Neuronal stem cell (in vitro differentiated cells): ENCODE data around the gene HAS3.
"Not testable (repeated sequence)": the region's sequence is repeated elsewhere in the genome, so short reads cannot be mapped to it uniquely, and the experiment has no call there.

Experiments used
- DNase-seq: peaks from one replicate; pipeline ENCODE4 v3.0.0-alpha.2; 2013; ENCODE audit warnings: low spot score
- H2AFZ ChIP-seq: one replicate; pipeline ENCODE4 v1.6.1; 2013; ENCODE audit warnings: mild to moderate bottlenecking, low read length, inconsistent platforms
- H2AK5ac ChIP-seq: 2 replicates; pipeline ENCODE4 v1.6.1; 2013; ENCODE audit warnings: low read depth, mild to moderate bottlenecking, inconsistent platforms, low read length, moderate library complexity, mixed read lengths
- H2BK120ac ChIP-seq: 2 replicates; pipeline ENCODE4 v1.6.1; 2013; ENCODE audit warnings: low read depth, mild to moderate bottlenecking, inconsistent platforms, low read length, moderate library complexity, mixed read lengths
- H2BK12ac ChIP-seq: one replicate; pipeline ENCODE4 v1.6.1; 2013; ENCODE audit warnings: low read length, inconsistent platforms
- H2BK15ac ChIP-seq: 2 replicates; pipeline ENCODE4 v1.6.1; 2013; ENCODE audit warnings: mild to moderate bottlenecking, low read length, inconsistent platforms, mixed read lengths
- H2BK5ac ChIP-seq: one replicate; pipeline ENCODE4 v1.6.1; 2013; ENCODE audit warnings: inconsistent platforms, mild to moderate bottlenecking, low read length, moderate library complexity
- H3K14ac ChIP-seq: one replicate; pipeline ENCODE4 v1.6.1; 2013; ENCODE audit warnings: low read length, inconsistent platforms
- H3K18ac ChIP-seq: 2 replicates; pipeline ENCODE4 v1.6.1; 2013; ENCODE audit warnings: low read length, inconsistent platforms
- H3K23ac ChIP-seq: 2 replicates; pipeline ENCODE4 v1.6.1; 2013; ENCODE audit warnings: low read depth, mild to moderate bottlenecking, mixed read lengths, low read length, inconsistent platforms; ENCODE audit not compliant: poor library complexity
- H3K27ac ChIP-seq: replicated peaks from 3 replicates; pipeline ENCODE4 v1.5.1; 2013; ENCODE audit warnings: low read length, inconsistent platforms
- H3K27me3 ChIP-seq, 3 experiments: 2 replicates each; pipeline ENCODE4 v1.6.1; 2013; ENCODE audit warnings: low read length in 3 of 3, mild to moderate bottlenecking in 2 of 3, inconsistent platforms in 1 of 3, low read depth in 1 of 3, mixed read lengths in 1 of 3, moderate library complexity in 1 of 3; ENCODE audit not compliant: control insufficient read depth in 3 of 3, insufficient read depth in 3 of 3
- H3K36me3 ChIP-seq, 2 donors: replicated peaks in 1 of 2; 2 replicates each; pipeline ENCODE4 v1.6.1; 2013; ENCODE audit warnings: low read length in 2 of 2; ENCODE audit not compliant: control insufficient read depth in 2 of 2, insufficient read depth in 2 of 2
- H3K4ac ChIP-seq: 2 replicates; pipeline ENCODE4 v1.6.1; 2013; ENCODE audit warnings: inconsistent platforms, mild to moderate bottlenecking, low read length, moderate library complexity
- H3K4me1 ChIP-seq, 2 donors: 1 replicate in 1 of 2; 2 replicates in 1 of 2; pipeline ENCODE4 v1.6.1; 2013; ENCODE audit warnings: low read length in 2 of 2, low read depth in 1 of 2; ENCODE audit not compliant: control insufficient read depth in 2 of 2, insufficient read depth in 1 of 2
- H3K4me2 ChIP-seq: one replicate; pipeline ENCODE4 v1.6.1; 2013; ENCODE audit warnings: mild to moderate bottlenecking, low read length, inconsistent platforms; ENCODE audit not compliant: insufficient read depth, poor library complexity, severe bottlenecking
- H3K4me3 ChIP-seq, 2 donors: 2 replicates each; pipeline ENCODE4 v1.5.1; 2013; ENCODE audit warnings: low read length in 2 of 2, mild to moderate bottlenecking in 2 of 2, inconsistent platforms in 1 of 2, moderate library complexity in 1 of 2
- H3K79me1 ChIP-seq: one replicate; pipeline ENCODE4 v1.6.1; 2013; ENCODE audit warnings: low read depth, mild to moderate bottlenecking, inconsistent platforms, low read length, moderate library complexity
- H3K9ac ChIP-seq: one replicate; pipeline ENCODE4 v1.6.1; 2013; ENCODE audit warnings: mild to moderate bottlenecking, low read depth, low read length, inconsistent platforms; ENCODE audit not compliant: poor library complexity
- H3K9me3 ChIP-seq, 2 donors: replicated peaks in 1 of 2; 2 replicates each; pipeline versions ENCODE3 to v1.6.1; 2013; ENCODE audit warnings: low read length in 2 of 2, mild to moderate bottlenecking in 2 of 2, inconsistent platforms in 1 of 2, low read depth in 1 of 2, mixed read lengths in 1 of 2, moderate library complexity in 1 of 2; ENCODE audit not compliant: control insufficient read depth in 2 of 2, insufficient read depth in 1 of 2
- H4K8ac ChIP-seq: one replicate; pipeline ENCODE4 v1.6.1; 2013; ENCODE audit warnings: low read depth, mild to moderate bottlenecking, inconsistent platforms, low read length, moderate library complexity
- H4K91ac ChIP-seq: one replicate; pipeline ENCODE4 v1.6.1; 2013; ENCODE audit warnings: low read length, low read depth, mild to moderate bottlenecking, inconsistent platforms; ENCODE audit not compliant: poor library complexity
- WGBS, 2 donors: extraction: QIAGEN DNeasy Blood & Tissue Kit; methylation state at CpG; one replicate each; pipeline ENCODE4 v1.1.7; 2013; ENCODE audit warnings: missing lambda C conversion rate in 2 of 2, mixed read lengths in 1 of 2; ENCODE audit not compliant: insufficient read length in 2 of 2, insufficient replicate concordance in 1 of 2; ENCODE audit errors: extremely low coverage in 2 of 2; 5-methylcytosine and 5-hydroxymethylcytosine counted together

HAS3 gene

DNA sequence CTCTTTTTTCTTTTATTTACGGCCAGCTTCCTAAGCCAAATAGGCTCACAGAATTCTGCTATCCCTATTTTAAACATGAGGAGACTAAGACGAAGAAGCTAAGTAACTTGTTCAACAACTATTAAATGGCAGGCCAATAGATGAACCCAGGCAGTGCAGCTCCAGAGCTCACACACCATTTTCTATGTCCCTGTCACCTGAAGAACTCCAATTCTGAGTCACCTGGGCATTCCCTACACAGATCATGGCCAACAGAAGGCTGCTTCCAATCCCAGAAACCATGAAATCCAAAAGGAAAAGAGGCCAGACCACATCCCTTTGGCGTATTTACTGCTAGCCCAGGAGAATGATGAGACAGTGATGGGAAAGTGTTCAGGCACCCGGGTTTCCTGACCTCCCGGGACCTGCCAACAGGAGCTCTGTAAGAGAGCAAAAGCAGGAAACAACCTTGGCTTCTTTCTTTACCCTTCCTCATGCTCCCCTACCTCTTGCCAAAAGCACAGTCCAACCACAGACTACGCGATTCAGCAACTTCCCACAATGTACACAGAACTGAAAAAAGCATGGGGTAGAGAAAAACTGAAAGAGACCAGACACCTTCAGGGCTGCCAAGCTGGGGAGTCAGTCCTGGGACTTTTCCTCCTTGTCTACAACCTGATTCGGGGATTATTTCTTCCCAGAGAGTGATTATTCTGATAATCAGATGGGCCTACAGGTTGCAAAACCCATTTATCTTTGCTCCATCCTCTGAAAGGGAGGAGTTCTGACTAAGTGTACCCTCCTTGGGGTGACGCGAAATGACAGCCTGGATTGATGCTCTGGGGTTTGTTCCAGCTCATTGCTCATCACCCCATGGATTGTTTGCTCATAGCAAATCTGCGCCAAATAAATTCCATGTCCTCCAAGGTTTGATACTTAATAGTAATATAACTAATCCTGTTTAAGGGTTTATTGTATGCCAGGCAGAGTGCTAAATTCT is 47.8 kb upstream of the HAS3 start:
- H3K18ac ChIP-seq: no peak overlapping the region
- no peaks in the 10 kb centered on the region for H3K79me1 ChIP-seq
- WGBS, 2 donors: no CpG with 5 or more reads among the region's 11 CpGs
- no peak overlapping the region for H3K4me3 ChIP-seq
- H3K23ac ChIP-seq: no peak overlapping the region
- H3K14ac ChIP-seq: no peak overlapping the region
- no peak overlapping the region for H4K91ac ChIP-seq
- H3K36me3 ChIP-seq: no peaks in the 10 kb centered on the region
- no peak overlapping the region for H3K4me2 ChIP-seq
- no peak overlapping the region for H3K9ac ChIP-seq
- no peak overlapping the region for H2BK12ac ChIP-seq
- H2AFZ ChIP-seq: no peak overlapping the region
- no peaks in the 10 kb centered on the region for H3K9me3 ChIP-seq
- no peak overlapping the region for H3K4ac ChIP-seq
- no peak overlapping the region for H2BK120ac ChIP-seq
- DNase-seq: no peak
- no peak overlapping the region for H2AK5ac ChIP-seq
- no peak overlapping the region for H3K27ac ChIP-seq
- no peaks in the 10 kb centered on the region for H3K27me3 ChIP-seq
- H2BK5ac ChIP-seq: no peak overlapping the region
- no peaks in the 10 kb centered on the region for H3K4me1 ChIP-seq
- no peak overlapping the region for H2BK15ac ChIP-seq
- no peak overlapping the region for H4K8ac ChIP-seq

DNA sequence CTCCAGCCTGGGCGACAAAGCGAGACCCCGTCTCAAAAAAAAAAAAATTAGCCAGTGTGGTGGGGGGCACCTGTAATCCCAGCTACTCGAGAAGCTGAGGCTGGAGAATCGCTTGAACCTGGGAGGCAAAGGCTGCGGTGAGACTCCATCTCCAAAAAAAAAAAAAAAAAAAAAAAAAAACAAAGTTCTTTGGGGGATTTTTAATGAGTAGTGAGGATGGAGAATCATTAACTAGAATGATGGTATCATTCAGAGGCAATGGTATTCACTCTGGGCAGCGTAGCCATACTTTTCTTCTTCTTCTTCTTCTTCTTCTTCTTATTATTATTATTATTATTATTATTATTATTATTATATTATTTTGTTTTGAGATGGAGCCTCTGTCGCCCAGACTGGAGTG is 42.0 kb upstream of the HAS3 start:
- not testable (repeated sequence) for H3K18ac ChIP-seq, H2AFZ ChIP-seq, H2BK5ac ChIP-seq, H4K91ac ChIP-seq, H3K9me3 ChIP-seq, H2AK5ac ChIP-seq, H3K4ac ChIP-seq, H3K27me3 ChIP-seq, DNase-seq, H3K9ac ChIP-seq, H2BK12ac ChIP-seq, H3K14ac ChIP-seq, H2BK15ac ChIP-seq, H3K4me3 ChIP-seq, H2BK120ac ChIP-seq, H4K8ac ChIP-seq, H3K4me2 ChIP-seq, H3K79me1 ChIP-seq, H3K36me3 ChIP-seq, H3K23ac ChIP-seq, H3K27ac ChIP-seq
- WGBS, 2 donors: no CpG with 5 or more reads among the region's 8 CpGs
- peaks cover 18 to 19% of the 10 kb centered on the region in 2 donors for H3K4me1 ChIP-seq

DNA sequence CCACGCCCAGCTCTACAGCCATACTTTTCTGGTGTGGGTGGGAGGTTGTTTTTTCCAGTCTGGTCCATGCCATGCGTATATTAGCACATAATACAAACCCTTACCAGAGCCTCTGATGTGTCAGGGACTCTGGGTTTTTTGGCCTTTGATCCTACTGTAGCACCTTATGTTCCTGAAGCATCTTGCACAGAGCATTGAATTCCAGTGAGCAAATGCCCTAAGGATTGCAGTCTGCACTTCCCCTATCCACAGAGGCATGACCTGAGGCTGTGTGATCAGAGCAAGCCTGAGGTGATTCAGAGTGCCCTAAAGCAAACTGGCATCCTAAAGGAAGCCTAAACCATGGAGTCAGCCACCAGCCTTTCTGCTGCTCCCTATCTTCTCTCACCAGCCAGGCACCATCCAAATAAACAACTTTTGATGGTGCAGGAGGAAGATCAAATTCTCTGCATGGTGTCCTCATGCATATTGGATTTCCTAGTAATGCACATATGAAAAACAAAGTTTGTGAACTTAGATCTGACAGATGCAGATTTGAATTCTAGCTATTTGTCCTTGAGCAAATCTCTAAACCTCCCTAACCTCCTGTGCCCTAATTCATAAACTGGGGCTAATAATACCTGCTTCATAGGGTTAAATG is 41.2 kb upstream of the HAS3 start:
- H2BK120ac ChIP-seq: no peak overlapping the region
- no peak overlapping the region for H3K18ac ChIP-seq
- no peak overlapping the region for H3K4ac ChIP-seq
- H3K79me1 ChIP-seq: no peaks in the 10 kb centered on the region
- H2AK5ac ChIP-seq: no peak overlapping the region
- H3K36me3 ChIP-seq: no peaks in the 10 kb centered on the region
- H3K4me2 ChIP-seq: no peak overlapping the region
- no peaks in the 10 kb centered on the region for H3K27me3 ChIP-seq
- H3K4me1 ChIP-seq: peaks cover 18 to 19% of the 10 kb centered on the region in 2 donors
- WGBS, 2 donors: no CpG with 5 or more reads among the region's 2 CpGs
- H4K8ac ChIP-seq: no peak overlapping the region
- no peak overlapping the region for H2BK5ac ChIP-seq
- H3K4me3 ChIP-seq: no peak overlapping the region
- H3K14ac ChIP-seq: no peak overlapping the region
- DNase-seq: no peak
- no peak overlapping the region for H2BK15ac ChIP-seq
- H4K91ac ChIP-seq: no peak overlapping the region
- H2AFZ ChIP-seq: peak overlapping the region; percentile 67
- H2BK12ac ChIP-seq: no peak overlapping the region
- no peak overlapping the region for H3K27ac ChIP-seq
- no peaks in the 10 kb centered on the region for H3K9me3 ChIP-seq
- no peak overlapping the region for H3K23ac ChIP-seq
- H3K9ac ChIP-seq: no peak overlapping the region

DNA sequence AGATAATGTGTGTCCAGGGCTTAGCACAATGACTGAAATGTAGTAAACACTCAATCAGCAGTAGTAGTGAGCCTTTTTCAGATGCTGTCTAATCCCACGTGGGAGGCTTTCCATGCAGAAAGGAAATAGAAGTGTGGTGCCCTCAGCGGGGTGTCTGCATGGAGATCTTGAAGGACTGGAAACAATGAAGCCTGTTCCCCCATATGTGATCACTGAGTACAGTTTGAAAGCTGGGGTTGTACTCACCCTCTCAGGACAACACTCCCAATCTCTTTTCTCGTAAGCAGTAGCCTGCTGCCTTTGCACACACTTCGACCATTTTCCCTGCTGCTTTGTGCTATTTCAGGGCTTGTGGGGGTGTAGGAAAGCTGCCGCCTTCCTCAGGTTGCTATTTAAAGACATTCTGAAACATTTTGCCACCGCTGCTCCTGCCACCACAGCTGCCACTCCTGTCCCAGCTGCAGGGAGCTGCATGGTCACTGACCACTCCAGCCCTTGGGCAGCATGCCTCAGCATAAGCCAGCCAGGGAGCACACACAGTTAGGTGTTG is 40.6 kb upstream of the HAS3 start:
- H3K23ac ChIP-seq: no peak overlapping the region
- H4K8ac ChIP-seq: no peak overlapping the region
- H2BK15ac ChIP-seq: no peak overlapping the region
- H3K9me3 ChIP-seq: no peaks in the 10 kb centered on the region
- DNase-seq: no peak
- no peak overlapping the region for H2BK12ac ChIP-seq
- no peak overlapping the region for H2AK5ac ChIP-seq
- no peaks in the 10 kb centered on the region for H3K79me1 ChIP-seq
- H3K4me2 ChIP-seq: no peak overlapping the region
- H3K36me3 ChIP-seq: no peaks in the 10 kb centered on the region
- H3K4me3 ChIP-seq: no peak overlapping the region
- no peak overlapping the region for H4K91ac ChIP-seq
- H2BK5ac ChIP-seq: no peak overlapping the region
- no peak overlapping the region for H3K18ac ChIP-seq
- H3K4ac ChIP-seq: no peak overlapping the region
- H3K27me3 ChIP-seq: no peaks in the 10 kb centered on the region
- no peak overlapping the region for H3K14ac ChIP-seq
- peaks cover 18 to 19% of the 10 kb centered on the region in 2 donors for H3K4me1 ChIP-seq
- peak overlapping the region; percentile 67 for H2AFZ ChIP-seq
- no peak overlapping the region for H2BK120ac ChIP-seq
- H3K9ac ChIP-seq: no peak overlapping the region
- no CpG with 5 or more reads among the region's 6 CpGs for WGBS, 2 donors
- no peak overlapping the region for H3K27ac ChIP-seq
